ENCODE data around the gene NDST4.
"Not testable (repeated sequence)": the region's sequence is repeated elsewhere in the genome, so short reads cannot be mapped to it uniquely, and the experiment has no call there.

NDST4 gene

GRCh38 chr4:115053313-115053712 lies 60.1 kb downstream of the NDST4 start:
- no peak for DNase-seq

GRCh38 chr4:115042496-115042895 lies 70.9 kb downstream of the NDST4 start:
- no peak for DNase-seq

- DNase-seq, result no peak
Observed at GRCh38 chr4:115030281-115030680, 83.1 kb downstream of the NDST4 start.

DNA sequence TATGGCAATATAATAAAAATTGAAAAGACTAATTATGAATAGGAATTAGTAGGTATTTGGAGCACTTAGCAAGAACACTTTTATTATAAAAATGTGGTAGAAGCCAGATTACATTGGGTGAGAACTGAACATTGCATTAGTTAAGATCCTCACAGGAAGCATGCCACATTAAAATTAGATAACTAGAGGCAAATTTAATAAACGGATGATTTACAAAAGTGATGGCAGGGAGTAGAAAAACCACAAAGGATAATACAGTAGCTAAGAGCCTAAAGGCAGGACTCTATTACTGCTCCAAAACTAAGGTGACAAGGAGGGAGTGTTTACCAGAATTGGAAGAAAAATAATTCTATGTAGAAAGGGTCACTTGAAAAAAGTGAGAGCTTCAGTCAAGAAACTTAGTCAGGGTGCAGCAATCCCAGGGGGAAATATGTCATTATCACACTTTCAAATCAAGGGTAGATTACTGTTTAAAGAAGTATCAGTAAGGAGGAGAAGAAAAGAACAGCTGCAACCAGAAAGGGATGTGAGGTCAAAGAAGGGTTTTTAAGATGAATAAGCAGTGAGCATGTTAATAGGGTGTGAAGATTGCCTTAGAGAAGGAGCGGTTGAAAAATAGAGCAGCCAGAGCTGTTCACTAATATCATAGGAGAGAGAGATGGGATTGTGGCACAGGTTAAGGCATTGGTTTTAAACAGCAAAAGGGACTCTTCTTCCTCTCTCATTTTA lies 84.6 kb downstream of the NDST4 start:
- DNase-seq, result no peak

DNA sequence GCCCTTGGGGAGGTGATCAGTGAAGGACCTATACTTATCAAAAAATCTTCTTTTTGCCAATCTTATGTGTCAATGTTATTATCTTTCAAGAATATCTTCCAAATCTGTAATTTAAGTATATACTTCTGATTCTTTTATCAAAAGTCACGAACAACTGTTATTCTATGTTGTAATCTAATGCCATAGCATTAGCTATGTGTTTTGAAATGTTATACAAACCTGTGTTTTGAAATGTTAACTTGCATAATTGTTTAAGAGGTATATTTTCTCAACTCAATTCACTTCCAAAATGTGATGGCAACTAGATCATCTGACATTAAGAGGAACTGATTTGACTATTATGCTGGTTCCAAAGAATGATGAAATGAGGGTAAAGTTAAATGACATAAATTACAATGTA lies 113.5 kb downstream of the NDST4 start:
- DNase-seq, result no peak

DNA sequence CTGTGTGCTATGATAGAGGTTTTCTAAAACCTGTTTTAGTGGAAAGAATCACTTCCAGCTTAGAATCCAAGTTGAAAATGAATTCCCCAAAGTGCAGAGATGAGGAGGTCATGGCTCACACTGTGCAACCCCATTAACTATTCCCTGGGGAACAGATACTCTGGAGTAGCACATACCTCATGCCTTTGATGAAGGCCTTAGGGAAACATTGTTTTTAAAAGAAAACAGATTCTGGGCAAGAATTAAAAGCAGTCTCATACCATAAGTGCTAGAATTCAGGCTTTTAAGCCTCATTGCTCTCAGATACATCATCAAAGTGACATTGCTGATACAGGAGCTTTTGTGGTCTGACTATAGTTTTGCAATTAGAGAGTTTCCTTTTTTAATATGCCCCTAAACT lies 115.1 kb downstream of the NDST4 start:
- DNase-seq, result no peak

GRCh38 chr4:114997576-114998247 lies 115.7 kb downstream of the NDST4 start:
- no peak for DNase-seq

DNA sequence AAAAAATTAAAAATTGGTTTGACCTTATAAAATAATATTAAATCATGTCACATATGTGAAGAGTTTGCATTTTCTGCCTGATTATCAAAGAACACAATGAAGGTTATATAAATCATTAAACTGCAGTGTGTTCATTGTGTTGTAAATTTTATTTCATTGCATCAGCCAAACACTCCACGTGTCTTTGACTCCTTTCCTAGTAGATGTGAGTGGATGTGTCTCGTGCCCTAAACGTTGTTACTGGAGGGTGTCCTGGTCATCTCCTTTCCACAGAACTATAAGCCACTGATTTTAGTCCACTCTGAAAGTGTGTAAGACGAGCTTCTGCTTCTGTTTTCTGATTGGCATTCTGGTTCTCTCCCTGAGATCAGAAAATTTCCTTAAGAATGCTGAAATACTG lies 127.3 kb downstream of the NDST4 start:
- no peak for DNase-seq

- no peak for DNase-seq
Observed at GRCh38 chr4:114980932-114981708, 132.3 kb downstream of the NDST4 start.

GRCh38 chr4:114980399-114980798 lies 133.0 kb downstream of the NDST4 start:
- DNase-seq, result not testable (repeated sequence)

GRCh38 chr4:114976901-114977300 lies 136.5 kb downstream of the NDST4 start:
- DNase-seq, result no peak

- no peak for DNase-seq
Observed at GRCh38 chr4:114964026-114964425, 149.4 kb downstream of the NDST4 start.

DNA sequence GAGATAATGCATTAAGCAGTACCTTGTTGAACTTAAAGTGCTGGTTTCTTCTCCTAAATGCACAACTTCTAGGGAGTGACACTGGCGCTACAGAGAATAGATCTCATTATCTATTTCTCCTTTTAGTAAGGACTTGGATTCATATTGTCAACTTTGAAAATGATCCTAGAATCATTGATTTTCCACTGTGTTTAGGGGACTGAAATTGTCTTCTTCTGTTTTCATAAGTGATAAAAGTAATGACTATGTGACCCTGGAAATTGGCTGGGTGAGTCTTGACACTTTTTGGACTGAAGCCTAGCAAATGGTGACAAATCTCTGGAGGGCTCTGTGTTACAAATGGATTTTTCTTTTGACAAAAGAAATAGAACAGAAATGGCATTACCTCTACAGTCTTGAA lies 167.8 kb downstream of the NDST4 start:
- DNase-seq, result no peak

DNA sequence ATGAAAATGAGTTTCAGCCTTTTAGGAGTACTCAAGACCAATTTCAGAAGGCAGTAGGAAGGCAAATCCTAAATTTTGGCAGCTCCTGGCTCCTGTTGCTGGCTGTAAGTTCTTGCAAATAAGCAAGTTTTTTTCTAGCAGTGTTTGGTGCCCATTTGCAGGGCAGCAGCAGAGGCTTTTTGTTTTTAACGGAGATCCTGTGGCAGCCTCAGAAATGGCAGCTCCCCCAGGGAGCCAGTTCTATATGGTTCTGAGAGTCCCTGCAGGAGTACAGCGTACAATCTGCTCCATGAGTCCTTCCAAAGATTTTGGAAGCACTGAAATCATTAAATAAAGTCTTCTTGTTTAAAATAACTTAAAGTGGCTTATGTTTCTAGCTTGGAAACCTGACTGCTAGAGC lies 171.9 kb downstream of the NDST4 start:
- DNase-seq, result no peak

DNA sequence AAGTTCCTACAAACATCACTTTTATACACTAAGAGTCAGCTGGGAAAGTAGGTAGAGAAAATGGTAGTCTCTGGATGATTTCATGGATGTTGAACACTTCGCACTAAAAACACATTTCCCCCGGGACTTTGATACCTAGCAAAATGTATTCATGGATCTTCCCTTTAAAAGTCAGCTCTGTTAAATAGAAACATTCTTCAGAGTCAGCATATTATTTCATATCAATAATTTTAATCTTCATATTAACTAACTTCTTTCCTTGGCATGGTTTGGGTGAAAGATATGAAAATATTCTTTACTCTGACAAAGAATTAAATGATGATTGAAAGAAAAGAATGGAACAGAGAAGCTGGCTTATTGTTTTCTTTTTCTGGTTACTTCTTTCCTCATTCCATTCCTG lies 185.5 kb downstream of the NDST4 start:
- no peak for DNase-seq

- DNase-seq, result no peak
Observed at GRCh38 chr4:114926583-114926982, 186.8 kb downstream of the NDST4 start.

- DNase-seq, result no peak
Observed at GRCh38 chr4:114924311-114924710, 189.1 kb downstream of the NDST4 start.

DNA sequence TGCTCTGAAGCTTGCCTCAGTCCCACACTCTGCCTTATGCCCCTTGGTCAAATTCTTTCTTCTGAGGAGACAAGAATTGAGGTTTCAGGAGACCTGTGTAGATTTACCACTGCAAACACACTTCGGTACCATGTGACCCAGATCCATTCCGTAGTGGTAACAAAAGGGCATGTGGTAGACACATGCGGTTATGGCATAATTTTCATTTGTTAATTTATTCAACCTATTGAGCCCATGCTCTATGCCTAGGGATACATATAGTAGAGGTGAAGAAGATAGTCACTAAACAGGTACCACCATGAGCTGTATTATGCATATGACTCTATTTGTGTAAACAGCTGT lies 190.9 kb downstream of the NDST4 start:
- DNase-seq, result no peak

- no peak for DNase-seq
Observed at GRCh38 chr4:114921790-114922591, 191.4 kb downstream of the NDST4 start.

- DNase-seq, result no peak
Observed at GRCh38 chr4:114921191-114921590, 192.2 kb downstream of the NDST4 start.

DNA sequence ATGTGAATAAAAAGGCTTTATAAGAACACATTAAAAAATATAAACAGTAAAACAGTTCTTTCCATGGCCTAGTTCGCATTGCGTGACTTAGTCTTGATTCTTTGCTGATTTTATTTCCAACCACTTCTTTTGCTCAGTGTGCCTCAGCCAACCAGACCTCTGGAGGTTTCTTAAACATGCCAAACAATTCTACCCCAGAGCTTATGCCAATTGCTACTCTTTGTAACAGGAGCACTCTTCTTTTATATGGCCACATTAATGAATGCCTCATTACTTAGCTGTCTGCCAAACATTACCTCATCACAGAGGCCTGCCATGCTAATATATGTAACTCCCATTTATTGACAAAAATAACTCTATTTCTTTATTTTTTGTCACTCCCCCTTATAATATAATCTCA lies 202.3 kb downstream of the NDST4 start:
- no peak for DNase-seq

DNA sequence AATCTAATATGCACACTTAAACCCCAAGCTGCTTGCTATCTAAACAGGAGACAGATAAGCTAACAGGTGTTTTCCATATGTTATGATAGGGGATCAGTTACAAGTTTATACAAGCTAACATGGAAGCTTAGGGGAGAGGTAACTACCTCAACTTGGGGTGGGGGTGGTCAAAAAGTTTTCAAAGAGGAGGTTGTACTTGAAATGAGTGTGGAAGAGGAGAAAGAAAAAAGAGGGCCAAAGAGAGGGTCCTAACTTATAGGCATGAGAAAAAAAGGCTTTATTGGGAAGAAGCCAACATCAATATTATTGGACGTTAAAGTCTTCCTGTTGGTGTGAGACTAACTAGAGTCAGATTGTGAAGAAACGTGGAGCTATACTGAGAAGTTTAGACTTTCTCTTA lies 205.9 kb downstream of the NDST4 start:
- DNase-seq, result no peak

DNA sequence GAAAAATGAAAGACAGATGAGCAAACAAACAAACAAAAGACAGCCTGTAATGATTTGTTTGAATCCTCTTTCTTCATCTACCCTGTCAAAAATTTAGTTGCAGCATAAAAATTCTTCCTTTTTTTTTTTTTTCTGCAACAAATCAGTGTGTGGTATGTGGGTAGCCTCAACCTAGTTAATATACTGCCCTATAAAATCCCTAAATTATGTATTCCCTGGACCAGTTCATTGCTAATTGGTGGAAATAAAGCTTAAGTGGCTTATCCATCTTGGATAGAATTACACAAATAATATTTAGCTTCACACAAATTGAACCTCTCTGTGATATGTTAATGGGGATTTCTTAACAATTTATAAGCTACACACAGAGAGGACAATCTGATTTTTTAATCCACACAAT lies 208.4 kb downstream of the NDST4 start:
- DNase-seq, result no peak
